Measurements from ENCODE around the gene HTR3B.

The HTR3B gene

GRCh38 chr11:113992459-113993110 lies 88.0 kb downstream of the HTR3B start:
- peak; percentile 57 to 80 for DNase-seq

- DNase-seq: peak; percentile 22 to 33
Measured at GRCh38 chr11:113994077-113994954, 89.7 kb downstream of the HTR3B start.

Measured in NCI-H2081 (cell line).